Hindlimb muscle (tissue), 1 donor: ENCODE results near the gene BRD3OS. TPM values are rescaled to one million over a fixed set of nuclear protein-coding genes. Genes with fewer than 3 reads are reported as not detected.

Experiments
- DNase-seq: peaks from one replicate; pipeline ENCODE4 v3.0.0-alpha.2; 2013
- polyA plus RNA-seq: library from polyadenylated mRNA; unstranded; fragments of 120-200 nt; gene quantifications from one replicate; pipeline ENCODE4 v1.2.1, GENCODE V29; 2013; ENCODE audit not compliant: insufficient read length

Gene BRD3OS
- polyA plus RNA-seq, 1 donor: 10.4 TPM

DNA sequence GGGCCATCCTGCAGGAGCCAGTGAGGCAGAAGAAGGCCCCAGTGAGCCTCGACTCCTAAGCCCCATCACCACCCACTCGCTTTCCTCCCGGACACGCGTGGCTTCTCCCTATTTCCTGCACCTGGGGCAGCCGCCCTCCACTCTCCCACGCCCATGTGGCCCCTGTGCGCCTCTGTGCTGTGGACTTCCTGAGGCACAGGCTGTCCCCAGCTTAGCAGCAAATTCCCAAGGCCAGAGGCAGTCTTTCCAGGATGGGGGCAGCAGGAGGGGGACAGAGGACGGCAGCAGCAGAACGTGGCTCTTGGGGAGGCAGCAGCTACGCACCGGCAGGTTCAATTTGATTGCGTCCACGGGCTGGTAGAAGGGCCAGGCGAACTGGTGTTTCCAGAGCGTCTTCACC, 27.7 kb downstream of the BRD3OS start:
- DNase-seq: no peak

DNA sequence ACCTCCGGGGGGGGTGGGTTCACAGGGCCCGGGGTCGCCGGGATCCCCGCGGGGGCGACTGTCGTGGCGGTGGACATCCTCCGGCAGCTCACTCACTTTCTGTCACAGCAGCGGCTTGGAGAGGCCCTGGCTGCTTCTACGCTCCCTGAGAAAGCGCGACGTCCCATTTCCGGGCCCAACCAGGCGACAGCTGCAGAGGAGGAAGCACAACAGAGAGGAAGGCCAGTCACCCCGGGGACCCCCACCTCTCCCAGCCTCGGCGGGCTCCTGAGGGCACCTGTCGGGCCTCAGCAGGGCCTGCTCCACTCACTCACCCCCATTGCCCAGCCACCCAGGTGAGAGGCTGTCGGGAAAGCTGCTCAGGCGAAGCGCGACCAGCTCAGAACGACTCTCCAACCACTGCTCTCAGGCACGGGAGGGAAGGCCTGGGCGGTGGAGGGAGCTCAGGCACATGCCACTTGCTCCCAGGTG, 28.2 kb downstream of the BRD3OS start:
- DNase-seq: no peak

DNA sequence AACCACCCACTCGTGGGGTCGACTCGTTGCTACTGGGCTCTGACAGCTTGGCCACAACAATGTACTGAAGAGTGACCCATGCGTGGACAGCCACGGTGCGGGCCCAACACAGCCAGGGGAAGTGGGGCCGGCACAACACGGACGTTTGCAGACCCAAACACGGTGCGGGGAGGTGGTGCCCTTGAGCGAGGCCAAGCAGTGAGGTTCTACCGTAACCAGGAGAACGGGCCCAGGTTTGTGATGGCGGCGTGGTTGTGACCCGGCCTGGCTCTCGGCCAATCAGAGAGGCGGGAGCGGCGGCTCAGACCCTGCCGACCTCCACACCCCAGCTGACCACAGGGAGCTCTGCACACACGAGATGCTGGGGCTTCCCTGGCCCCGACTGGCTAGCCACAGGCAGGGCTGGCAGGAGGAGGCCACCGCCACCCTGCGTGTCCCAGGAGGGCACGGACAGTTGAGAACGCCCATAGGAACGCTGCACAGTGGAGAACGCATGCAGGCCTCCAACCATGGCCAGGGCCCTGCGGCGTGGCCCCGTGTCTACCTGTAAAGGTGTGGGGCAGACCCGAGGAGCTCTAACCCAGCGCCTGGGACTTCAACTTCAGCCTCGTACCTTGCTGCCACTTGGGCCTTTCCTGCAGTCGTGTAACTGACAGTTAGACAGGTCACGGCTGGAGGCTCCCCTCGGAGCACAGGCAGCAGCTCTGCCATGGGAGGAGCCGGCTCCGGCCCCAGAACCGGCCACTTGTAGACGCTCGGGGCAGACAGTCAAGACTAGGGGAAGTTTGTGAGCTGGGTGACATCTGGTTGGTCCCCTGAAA, 28.9 kb downstream of the BRD3OS start:
- no peak for DNase-seq

DNA sequence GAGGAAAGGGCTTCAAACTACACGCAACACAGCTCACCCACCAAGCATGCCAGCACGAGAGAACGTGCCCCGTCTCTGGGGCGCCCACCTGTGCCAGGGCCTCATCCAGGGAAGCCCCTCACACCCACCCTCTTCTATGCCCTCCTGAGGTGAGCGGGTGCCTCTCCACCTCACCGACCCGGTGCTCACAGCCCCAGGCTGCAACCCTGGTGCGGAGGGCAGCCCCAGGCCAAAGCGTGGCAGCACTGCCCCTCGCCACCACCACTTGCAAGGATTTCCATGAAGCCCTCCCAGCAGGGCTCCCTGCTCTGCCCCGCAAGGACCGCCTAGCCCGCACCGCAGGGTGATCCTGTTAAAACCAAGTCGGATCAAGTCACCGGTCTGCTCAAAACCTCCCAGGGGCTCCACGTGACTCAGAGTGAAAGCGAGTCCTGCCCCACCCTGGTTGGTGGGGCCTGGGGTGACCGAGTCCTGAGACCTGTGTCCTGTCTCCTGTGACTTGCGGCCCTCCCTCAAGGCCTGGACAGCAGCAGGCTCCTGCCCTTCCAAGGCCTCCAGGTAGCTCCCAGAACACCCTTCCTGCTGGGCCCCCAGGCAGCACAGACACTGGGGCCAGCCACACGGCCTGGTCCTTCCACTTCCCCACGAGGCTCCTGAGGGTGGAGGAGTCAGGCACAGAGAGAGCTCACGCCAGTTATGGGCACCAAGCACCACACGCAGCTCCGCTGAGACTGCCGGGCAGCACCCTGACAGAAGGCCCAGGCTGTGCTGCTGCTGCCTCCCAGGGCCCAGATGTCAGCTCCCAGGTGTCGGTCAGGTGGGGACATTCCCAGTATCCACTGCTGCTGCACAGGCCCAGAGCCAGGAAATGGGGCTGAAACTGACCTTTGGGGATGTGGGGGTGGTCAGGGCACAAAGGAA, 29.9 kb downstream of the BRD3OS start:
- DNase-seq: no peak

DNA sequence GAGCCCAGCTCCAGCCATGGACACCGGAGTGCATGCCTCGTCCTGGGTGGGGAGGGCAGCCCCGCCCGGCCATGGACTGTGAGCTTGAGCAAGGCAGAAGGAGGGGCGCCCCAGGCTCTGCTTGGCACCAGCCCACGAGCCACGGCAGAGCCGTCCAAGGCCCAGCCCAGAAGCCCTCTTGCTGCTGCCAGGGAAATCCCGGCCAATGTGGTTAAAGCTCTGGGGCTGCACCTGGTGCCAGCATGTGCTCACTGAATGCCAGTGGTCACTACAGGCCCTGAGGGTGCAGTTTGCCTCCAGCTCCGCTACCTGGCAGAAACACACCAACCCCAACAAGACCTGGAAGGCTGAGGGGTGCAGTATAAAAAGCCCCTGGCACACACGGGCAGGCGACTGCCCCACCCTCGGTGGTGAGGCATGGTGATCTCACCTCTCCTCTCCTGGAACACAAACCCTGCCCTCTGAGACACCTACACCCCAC, 30.7 kb downstream of the BRD3OS start:
- DNase-seq: no peak

DNA sequence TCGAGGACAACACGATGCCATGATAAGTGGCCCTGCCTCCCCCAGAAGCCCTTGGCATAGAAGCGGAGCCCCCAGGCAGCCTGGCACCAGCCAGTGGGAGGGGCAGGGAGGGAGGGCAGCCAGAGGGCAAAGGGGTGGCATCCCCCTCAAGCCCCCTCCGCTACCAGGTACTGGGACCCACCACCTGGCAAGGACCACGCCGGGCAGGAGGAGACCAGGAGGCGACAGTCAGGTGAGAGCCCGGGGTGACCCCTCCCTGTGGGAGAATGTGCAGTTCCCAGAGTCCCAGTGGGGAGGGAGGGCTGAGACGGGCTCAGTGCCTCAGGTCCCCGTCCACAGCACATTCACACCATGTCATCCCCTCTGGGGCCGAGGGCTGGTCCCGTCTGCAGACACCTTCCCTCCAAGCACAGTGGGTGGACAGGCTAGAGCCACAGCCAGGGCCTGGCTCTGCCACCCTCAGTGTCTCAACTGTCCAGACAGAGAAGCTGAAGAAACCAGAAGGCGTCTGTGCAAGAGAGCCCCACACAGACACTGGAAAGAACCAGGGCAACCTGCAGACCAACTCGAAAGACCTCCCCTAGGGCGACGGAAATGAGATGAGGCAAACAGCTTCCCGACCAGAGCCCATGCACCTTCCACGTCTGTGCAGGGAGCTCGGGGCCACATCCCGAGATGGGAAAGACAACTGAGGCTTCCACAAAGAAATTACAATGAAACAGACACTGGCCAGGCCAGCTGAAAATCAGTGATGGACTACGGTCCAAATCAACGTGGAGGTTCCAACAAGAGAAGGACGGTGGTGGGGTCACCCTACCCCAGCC, 31.4 kb downstream of the BRD3OS start:
- no peak for DNase-seq

DNA sequence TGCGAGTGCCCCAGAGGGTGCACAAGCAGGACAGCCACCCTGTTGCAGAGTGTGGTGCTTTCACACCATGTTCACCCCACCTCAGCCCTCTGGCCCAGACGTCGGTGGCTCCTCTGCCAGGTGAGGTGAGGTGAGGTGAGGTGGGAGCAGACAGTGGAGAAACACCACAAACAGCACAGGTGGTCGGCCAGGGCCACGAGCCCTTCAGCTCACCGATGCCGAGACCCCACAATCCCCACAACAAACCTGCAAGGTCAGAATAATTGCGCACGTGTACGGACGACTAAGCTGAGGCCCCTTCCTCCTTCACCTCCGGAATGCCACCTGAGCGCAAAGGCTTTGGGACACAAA, 32.0 kb downstream of the BRD3OS start:
- no peak for DNase-seq

DNA sequence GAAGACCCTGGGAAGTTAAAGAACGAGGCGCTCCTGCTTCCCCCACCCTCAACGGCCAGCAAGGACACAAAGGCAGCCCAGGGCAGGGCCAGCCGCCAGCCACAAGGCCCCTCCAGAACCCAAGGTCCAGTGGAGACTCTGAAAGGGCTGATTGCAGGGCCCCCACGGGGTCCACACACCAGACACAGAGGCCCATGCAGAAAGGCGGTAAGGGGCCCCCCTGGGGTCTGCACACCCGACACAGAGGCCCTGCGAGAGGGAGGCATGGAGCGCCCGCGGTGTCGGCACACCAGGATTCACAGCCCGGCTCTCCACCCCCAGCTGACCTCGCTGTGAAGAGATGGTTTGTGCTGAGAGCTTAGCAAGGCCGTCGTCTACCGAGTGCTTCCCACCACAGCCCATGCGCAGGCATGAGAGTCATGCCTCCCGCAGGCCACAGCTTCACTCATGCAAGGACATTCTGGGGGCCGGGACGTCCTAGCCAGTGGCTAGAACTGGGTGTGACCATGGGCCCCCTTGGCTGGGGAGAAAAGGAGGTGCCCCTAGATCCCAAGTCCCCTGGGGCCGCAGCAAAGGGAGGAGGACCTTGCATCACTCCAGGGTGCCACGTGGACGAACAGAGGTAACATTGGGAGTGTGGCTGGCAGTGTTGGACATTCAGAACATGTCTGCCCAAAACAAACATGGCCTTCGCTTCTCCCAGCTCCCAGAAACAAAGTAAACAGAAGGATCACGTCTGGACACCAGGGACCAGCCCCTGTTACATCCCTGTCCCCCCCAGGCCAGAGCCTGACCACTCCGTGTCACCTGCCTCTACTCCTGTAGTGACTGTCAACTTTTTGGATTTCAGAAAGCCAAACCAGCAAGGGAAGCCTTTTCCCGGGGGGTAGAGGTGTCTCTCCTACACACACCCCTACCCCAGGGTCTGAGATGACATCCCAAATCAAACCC, 32.7 kb downstream of the BRD3OS start:
- DNase-seq: no peak

DNA sequence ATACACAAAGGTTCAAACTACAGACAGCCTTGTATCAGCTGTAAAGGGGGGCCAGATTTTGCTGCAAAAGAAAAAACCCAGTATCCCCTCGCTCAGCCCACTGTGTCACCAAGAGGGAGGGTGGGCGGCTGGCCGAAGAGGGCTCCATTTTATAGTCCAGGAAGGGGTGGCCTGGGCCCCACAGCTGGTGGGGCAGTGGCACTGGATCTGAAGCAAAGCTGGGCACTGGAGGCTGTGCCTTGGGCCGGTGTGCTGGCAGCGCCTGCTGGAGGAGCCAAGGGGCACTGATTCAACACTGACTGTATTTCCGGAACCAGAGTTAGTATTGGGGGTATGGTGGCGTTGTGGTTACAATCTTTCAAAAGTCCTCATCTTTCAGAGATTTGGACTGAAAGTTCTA, 33.4 kb downstream of the BRD3OS start:
- DNase-seq: no peak

DNA sequence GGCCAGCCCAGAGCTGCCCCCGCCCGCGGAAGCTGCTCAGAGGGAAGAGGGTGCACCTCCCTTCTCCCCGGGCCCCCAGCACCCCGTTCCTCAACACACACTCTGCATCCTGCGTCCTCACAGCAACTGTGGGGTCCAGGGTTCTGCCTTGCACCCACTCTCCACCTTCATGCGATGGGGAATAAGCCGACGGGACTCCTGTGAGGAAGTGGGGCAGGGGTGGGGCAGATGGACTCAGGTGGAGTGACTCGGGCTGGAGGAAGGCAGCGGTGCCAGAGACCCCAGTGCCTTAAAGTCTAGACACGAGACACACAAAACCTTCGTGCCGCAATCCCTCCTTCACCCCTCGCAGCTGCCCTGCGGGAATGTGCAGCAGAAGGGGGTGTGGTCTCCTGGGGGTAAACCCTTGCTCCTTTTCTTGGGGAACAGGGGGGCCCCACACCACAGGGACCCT, 33.9 kb downstream of the BRD3OS start:
- DNase-seq: no peak

DNA sequence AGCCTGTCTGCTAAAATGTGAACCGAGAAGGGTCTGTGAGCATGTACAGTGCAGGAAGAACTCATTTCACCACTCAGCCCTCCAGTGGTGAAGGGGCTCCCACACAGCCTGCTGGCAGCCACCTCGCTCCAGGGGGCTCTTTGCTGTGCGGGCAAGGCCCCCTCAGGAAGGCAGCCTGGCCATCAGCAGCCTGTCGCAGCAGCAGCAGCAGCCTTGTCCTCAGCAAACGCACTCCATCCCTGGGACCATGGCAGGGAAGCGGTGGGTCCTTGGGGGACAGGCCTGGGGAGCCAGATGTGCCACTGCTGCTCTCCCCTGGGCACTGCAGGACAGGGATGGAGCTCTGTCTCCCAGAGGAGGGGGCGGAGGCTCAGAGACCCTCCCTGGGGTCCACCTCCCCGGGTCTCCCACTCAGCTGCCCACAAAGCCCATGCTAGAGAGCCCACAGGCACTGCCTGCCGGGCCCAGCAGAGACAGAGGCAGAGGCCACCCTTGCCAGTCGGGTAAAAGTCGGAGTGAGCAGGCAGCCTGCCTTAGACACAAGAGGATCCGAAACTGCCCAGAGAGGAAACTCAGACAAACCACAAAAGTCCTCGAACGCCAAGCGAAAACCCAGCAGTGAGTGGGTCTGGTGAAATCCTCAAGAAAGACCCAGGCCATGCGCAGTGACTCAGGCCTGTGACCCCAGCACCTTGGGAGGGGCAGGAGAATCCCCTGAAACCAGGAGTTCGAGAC, 34.5 kb downstream of the BRD3OS start:
- DNase-seq: no peak

DNA sequence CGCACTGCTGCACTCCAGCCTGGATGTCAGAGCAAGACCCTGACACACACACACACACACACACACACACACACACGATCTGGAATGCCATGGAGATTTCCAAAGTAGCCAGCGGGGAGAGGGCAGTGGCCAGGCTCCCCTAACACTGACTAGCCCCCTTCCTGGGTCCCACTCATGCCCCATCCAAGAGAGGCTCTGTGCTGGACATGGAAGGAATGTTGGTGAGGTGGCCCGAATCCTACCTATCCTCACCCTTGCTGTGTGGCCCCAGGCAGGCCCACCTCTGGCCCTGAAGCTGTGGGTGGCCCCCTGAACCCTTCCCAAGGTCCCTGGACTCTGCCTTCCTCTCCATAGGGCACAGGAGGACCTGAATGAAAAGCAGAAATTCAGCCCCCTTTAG, 35.3 kb downstream of the BRD3OS start:
- DNase-seq: no peak

DNA sequence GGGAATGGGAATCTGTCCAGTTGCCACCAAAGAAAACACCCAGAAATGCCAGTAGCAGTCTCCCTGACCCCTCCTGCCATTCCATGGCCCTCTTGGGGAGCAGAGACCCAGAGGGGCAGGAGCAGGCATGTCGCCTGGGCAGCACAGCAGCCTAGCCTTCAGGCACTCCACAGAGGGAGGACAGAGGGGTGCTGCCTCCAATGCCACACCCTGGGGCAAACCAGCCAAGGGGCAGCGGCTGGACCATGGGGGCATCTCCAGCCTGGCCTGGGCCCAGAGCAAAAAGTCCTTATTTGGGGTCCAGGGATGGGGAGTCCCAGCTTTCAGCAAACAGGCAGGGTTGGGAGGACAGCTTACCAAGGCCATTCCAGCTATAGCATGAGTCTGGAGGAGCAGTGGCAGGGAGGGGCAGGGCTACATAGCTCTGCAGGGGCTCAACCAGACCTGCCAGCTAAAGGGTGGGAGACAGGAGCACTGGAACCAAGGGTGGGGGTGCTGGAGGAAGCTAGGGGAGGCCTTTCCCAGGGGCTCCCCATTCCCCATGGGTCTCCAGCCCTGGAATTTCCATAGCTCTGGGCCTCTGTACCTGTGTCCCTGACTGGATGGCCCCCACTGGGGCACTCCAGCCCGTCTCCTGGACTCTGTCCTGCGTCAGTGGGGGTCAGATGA, 35.9 kb downstream of the BRD3OS start:
- DNase-seq: no peak

DNA sequence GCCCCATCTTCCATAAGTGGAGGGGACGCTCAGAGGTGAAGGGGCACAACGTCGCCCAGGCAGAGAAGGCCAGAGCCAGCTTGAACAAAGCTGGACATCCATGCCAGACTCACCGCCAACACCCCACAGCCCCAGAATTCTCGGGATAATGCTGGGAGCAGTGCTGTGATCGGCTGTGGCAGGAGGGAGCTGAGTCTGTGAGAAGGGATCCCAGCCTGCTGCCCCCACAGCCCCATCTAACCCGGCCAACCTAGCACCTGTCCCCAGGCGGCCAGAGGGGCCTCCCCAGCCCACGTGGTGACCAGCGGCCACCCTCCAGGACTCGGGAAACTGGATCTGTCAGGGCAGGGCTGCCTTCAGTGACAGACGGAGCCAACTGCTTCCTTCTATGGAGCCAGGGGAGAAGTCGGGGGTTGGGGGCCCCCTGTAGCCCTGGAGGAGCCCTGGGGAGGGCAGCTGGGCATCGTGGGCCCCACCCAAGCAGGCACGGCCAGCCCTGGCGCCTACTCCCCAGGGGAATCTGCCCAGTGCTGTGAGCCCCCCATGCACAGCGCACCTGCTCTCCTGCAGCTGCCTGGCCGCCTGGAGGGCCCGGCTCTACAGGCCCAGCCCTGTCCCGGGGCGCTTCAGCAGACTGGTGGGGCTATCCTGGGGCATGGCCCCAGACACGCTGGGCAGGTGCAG, 36.5 kb downstream of the BRD3OS start:
- no peak for DNase-seq

DNA sequence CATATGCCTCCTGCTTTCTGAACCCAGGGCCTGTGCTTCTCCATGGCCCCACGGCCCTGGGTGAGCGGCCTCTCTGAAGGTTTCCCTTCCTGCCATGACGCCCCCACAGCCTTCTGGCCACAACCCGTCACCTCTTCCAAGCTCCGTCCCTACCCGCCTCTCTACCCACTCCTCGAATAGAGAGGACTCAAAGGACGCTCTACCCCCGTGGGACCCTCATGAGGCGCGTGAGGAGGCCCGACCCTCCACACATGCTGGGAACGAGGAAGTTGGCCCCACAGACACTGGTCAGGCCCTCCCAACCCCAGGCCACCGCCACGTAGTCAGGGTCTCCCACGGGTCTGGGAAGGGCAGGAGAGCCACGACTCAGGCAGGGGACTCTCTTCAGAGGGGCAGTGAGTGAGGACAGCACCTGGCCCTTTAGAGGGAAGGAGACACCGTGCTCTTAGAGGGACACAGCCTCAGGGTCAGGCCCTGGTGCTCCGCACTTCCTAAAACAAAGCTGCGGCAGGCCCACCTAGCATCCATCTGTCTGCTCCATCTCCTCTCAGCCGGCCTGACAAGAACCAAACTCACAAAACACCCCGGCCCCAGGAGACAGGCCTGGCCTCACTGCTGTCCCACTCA, 37.3 kb downstream of the BRD3OS start:
- no peak for DNase-seq

DNA sequence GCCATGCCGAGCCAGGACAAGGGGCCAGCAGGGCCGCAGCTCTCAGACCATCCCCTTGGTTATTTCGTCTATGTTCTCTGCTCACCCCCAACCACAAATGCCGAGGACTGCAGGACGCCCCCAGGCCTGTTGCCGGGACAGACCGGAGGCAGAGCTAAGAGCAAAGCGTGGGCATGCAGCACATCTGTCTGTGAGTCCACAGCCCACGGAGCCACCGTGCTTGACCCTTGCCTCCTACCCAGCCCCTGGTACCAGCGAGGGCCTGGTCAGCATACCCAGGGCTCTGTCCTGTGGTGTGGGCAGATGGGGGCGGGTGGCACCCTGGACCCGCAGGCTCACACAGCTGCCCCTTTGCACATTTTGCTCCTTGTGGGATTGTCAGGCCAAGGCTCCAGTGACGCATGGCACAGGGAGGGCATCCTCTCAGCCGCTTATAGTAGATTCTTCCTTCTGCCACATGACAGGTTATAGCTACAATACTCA, 37.8 kb downstream of the BRD3OS start:
- no peak for DNase-seq

DNA sequence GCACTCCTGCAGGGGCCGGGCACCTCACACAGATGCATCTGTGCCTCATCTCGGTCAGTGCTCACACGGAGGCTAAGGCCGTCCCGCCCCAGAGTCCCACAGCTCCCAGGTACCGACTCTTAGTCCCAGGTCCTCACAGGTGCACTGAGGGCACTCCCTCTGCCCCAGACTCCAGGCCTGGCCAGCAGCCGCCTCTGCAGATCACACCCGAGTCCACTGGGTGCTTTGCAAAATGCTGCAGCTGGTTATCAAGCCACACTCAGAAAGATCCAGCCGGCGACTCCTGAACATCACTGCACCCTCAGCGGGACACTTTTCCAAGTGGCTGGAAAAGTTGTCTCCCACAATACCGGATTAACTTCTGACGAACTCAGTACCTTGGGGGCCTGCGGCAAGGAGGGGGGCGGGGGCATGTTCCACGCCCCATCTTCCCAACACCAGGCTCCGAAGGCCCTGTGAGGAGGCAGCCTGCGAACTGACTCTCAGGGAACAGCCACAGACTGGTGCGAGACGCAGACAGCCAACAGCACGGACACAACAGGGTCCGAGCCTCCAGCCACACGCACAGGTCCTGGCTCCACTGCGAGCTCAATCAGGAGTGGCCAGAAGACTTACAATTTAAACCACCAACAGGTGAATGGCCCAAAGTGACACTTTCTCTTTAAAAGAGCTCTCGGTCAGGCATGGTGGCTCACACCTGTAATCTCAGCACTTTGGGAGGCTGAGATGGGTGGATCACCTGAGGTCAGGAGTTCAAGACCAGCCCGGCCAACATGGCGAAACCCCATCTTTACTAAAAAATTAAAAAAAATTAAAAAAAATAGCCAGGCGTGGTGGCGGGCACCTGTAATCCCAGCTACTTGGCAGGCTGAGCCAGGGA, 38.5 kb downstream of the BRD3OS start:
- no peak for DNase-seq

DNA sequence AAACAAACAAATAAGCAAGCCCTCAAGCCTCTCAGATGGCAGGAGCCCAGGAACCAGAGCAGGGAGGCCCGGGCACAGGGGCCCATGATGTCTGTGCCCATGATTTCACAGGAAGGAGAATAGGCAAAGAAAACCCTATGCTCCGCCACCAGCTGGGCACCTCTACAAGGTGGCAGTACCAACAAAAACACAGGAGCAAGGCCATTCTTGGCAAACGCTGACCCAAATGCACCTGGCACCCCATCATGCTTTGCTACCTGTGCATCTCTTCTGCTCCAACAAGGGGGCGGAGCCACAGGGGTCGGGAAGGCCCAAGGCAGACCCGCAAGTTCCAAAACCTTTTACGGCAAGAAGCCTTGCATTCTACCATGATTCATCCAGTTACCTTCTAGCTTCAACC, 39.4 kb downstream of the BRD3OS start:
- no peak for DNase-seq
